CD4-positive, alpha-beta T cell (primary cell): ENCODE results near the gene MYBL2. TPM values are rescaled to one million over a fixed set of nuclear protein-coding genes. Genes with fewer than 3 reads are reported as not detected.

Source experiments
- ATAC-seq: fragments of 200-7000 bp; cut with Tn5 transposase; one replicate; pipeline ENCODE4 v1.10.0; 2022; ENCODE audit warnings: mild to moderate bottlenecking; ENCODE audit not compliant: poor library complexity
- CTCF ChIA-PET: fragments of 350-600 bp; sonication (Branson Sonifier 250); formaldehyde crosslinking; loops from one replicate; lab custom pipeline; 2021; ENCODE audit warnings: antibody characterized with exemption, inconsistent platforms; lab: Charles Lee
- POLR2A ChIA-PET: fragments of 350-600 bp; sonication (Branson Sonifier 250); formaldehyde crosslinking; loops from one replicate; lab custom pipeline; 2021; ENCODE audit warnings: antibody characterized with exemption, inconsistent platforms; lab: Charles Lee
- DNase-seq, 14 experiments: peaks; one replicate each; pipeline ENCODE4 v3.0.0-alpha.2; 2013 to 2020; ENCODE audit warnings: mixed read lengths in 2 of 14
- H3K27ac ChIP-seq, 2 donors: one replicate each; pipeline versions ENCODE4 v1.5.1 to v1.7.0; 2013; ENCODE audit warnings: low read length in 2 of 2, low read depth in 1 of 2, mild to moderate bottlenecking in 1 of 2
- H3K27me3 ChIP-seq, 2 experiments: 1 replicate in 1 of 2; 2 replicates in 1 of 2; pipeline versions ENCODE4 v1.6.1 to v1.7.0; 2013; ENCODE audit warnings: low read length in 2 of 2, control low read depth in 1 of 2, mild to moderate bottlenecking in 1 of 2, moderate library complexity in 1 of 2; ENCODE audit not compliant: insufficient read depth in 2 of 2, control insufficient read depth in 1 of 2
- H3K36me3 ChIP-seq: one replicate; pipeline ENCODE4 v1.6.1; 2013; ENCODE audit warnings: low read length, control low read depth; ENCODE audit not compliant: insufficient read depth
- H3K4me1 ChIP-seq: one replicate; pipeline ENCODE4 v1.6.1; 2013; ENCODE audit warnings: low read length, control low read depth; ENCODE audit not compliant: insufficient read depth
- H3K4me3 ChIP-seq: one replicate; pipeline ENCODE4 v1.5.1; 2013; ENCODE audit warnings: mild to moderate bottlenecking, low read length, moderate library complexity
- H3K9me3 ChIP-seq, 2 experiments: 1 replicate in 1 of 2; 2 replicates in 1 of 2; pipeline versions ENCODE4 v1.6.1 to v1.7.0; 2013; ENCODE audit warnings: low read length in 2 of 2, mild to moderate bottlenecking in 2 of 2, control low read depth in 1 of 2, moderate library complexity in 1 of 2; ENCODE audit not compliant: control insufficient read depth in 1 of 2, insufficient read depth in 1 of 2
- H3K27ac Mint-ChIP-seq: one replicate; pipeline ENCODE4 v1.8.0; 2020; ENCODE audit warnings: mixed read lengths
- H3K27me3 Mint-ChIP-seq: one replicate; pipeline ENCODE4 v1.8.0; 2021; ENCODE audit warnings: mixed read lengths
- H3K36me3 Mint-ChIP-seq: one replicate; pipeline ENCODE4 v1.8.0; 2021; ENCODE audit warnings: low read depth, mixed read lengths
- H3K4me1 Mint-ChIP-seq: one replicate; pipeline ENCODE4 v1.8.0; 2021; ENCODE audit warnings: low read depth, mixed read lengths
- H3K4me3 Mint-ChIP-seq: one replicate; pipeline ENCODE4 v1.8.0; 2020; ENCODE audit warnings: mild to moderate bottlenecking, mixed read lengths
- H3K9me3 Mint-ChIP-seq: one replicate; pipeline ENCODE4 v1.8.0; 2020; ENCODE audit warnings: mixed read lengths
- intact Hi-C, 2 experiments: fragments of 100-400 bp; cut with DNase I in 1 of 2; cut with micrococcal nuclease in 1 of 2; formaldehyde crosslinking; loops; one replicate each; pipeline versions ENCODE4 v1.15.1 to v1.9.0; 2023 to 2025; cut with DNase I, micrococcal nuclease
- total RNA-seq, 174 experiments: library from RNA in 2 of 174; stranded (reverse) in 2 of 174; gene quantifications; one replicate each; pipeline ENCODE4 v1.2.3 and lab custom pipeline; 2021 to 2026
- TF ChIP-seq, protein P1 (sequence below): fragments of 200-600 bp; IDR thresholded peaks from one replicate; pipeline ENCODE4 v1.8.0; 2022; ENCODE audit warnings: antibody characterized with exemption, mild to moderate bottlenecking

The MYBL2 gene
- total RNA-seq, 2 experiments from 2014 or later: 0.56 to 0.69 TPM

DNA sequence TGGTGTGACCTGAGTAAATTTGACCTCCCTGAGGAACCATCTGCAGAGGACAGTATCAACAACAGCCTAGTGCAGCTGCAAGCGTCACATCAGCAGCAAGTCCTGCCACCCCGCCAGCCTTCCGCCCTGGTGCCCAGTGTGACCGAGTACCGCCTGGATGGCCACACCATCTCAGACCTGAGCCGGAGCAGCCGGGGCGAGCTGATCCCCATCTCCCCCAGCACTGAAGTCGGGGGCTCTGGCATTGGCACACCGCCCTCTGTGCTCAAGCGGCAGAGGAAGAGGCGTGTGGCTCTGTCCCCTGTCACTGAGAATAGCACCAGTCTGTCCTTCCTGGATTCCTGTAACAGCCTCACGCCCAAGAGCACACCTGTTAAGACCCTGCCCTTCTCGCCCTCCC is 35.6 kb downstream of the MYBL2 start:
- Mint-ChIP-seq H3K4me3 (no peak overlapping the region), H3K27me3 (no peaks in the 10 kb centered on the region), H3K4me1 (peaks cover 6% of the 10 kb centered on the region), H3K36me3 (no peaks in the 10 kb centered on the region), H3K9me3 (no peaks in the 10 kb centered on the region), H3K27ac (no peak overlapping the region)
- no peaks in the 10 kb centered on the region for H3K9me3 ChIP-seq
- POLR2A ChIA-PET: no interaction called here
- H3K27ac ChIP-seq: no peak overlapping the region
- TF ChIP-seq, protein P1, sequence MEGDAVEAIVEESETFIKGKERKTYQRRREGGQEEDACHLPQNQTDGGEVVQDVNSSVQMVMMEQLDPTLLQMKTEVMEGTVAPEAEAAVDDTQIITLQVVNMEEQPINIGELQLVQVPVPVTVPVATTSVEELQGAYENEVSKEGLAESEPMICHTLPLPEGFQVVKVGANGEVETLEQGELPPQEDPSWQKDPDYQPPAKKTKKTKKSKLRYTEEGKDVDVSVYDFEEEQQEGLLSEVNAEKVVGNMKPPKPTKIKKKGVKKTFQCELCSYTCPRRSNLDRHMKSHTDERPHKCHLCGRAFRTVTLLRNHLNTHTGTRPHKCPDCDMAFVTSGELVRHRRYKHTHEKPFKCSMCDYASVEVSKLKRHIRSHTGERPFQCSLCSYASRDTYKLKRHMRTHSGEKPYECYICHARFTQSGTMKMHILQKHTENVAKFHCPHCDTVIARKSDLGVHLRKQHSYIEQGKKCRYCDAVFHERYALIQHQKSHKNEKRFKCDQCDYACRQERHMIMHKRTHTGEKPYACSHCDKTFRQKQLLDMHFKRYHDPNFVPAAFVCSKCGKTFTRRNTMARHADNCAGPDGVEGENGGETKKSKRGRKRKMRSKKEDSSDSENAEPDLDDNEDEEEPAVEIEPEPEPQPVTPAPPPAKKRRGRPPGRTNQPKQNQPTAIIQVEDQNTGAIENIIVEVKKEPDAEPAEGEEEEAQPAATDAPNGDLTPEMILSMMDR: no peak
- intact Hi-C loops: no loop called here
- peaks cover 9% of the 10 kb centered on the region for H3K4me1 ChIP-seq
- H3K4me3 ChIP-seq: no peak overlapping the region
- CTCF ChIA-PET: no interaction called here
- DNase-seq: no peak
- no peaks in the 10 kb centered on the region for H3K36me3 ChIP-seq
- no peaks in the 10 kb centered on the region for H3K27me3 ChIP-seq
- ATAC-seq: no peak

DNA sequence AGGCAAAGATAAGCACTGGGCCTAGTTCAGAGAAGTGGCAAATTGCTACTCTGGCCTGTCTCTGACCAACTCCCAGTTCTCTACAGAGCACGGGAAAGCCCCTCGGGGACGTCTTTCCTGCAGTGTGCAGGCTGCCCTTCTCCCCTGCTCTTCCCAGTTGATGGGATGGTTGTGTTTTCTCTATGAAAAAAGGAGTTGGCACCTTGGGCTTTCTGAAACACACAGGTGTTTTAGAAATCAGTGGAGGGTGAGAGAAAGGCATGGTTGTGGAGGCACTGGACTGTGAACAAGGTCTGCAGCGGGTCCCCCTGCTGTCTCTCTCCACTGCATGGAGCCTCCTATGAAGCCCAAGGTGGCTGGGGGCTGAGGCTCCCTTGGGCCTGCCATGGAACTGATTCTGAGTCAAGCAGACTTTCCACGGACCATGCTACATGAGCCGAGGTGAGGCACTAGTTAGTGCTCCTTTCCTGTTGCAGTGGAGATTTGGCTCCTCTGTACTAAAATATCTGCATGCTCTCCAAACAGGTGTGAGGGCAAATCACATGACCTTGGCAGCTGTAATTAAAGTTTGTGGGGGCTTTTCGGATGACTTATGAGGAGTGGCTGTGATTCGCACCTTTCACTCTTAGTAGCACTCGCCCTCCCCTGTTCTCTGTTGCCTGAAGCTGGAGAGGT is 43.6 kb downstream of the MYBL2 start:
- Histone ChIP-seq H3K4me1 (no peaks in the 10 kb centered on the region), H3K9me3 (no peaks in the 10 kb centered on the region), H3K36me3 (no peaks in the 10 kb centered on the region), H3K27ac (no peak overlapping the region), H3K27me3 (no peaks in the 10 kb centered on the region), H3K4me3 (no peak overlapping the region)
- POLR2A ChIA-PET: no interaction called here
- no peaks in the 10 kb centered on the region for H3K36me3 Mint-ChIP-seq
- intact Hi-C loops: no loop called here
- H3K9me3 Mint-ChIP-seq: no peaks in the 10 kb centered on the region
- ATAC-seq (no peak), DNase-seq (no peak)
- CTCF ChIA-PET: no interaction called here
- no peaks in the 10 kb centered on the region for H3K4me1 Mint-ChIP-seq
- H3K4me3 Mint-ChIP-seq: no peak overlapping the region
- no peaks in the 10 kb centered on the region for H3K27me3 Mint-ChIP-seq
- TF ChIP-seq, protein P1: no peak
- H3K27ac Mint-ChIP-seq: no peak overlapping the region

GRCh38 chr20:43711098-43711654 is 44.3 kb downstream of the MYBL2 start:
- Mint-ChIP-seq H3K36me3 (no peaks in the 10 kb centered on the region), H3K27ac (no peak overlapping the region), H3K27me3 (no peaks in the 10 kb centered on the region), H3K4me1 (no peaks in the 10 kb centered on the region), H3K9me3 (no peaks in the 10 kb centered on the region), H3K4me3 (no peak overlapping the region)
- H3K36me3 ChIP-seq: no peaks in the 10 kb centered on the region
- H3K4me3 ChIP-seq: no peak overlapping the region
- TF ChIP-seq, protein P1: no peak
- CTCF ChIA-PET: no interaction called here
- no peaks in the 10 kb centered on the region for H3K27me3 ChIP-seq
- no peaks in the 10 kb centered on the region for H3K4me1 ChIP-seq
- no peaks in the 10 kb centered on the region for H3K9me3 ChIP-seq
- ATAC-seq (no peak), DNase-seq (no peak)
- intact Hi-C loops: no loop called here
- POLR2A ChIA-PET: no interaction called here
- H3K27ac ChIP-seq: no peak overlapping the region
